HG02973 (cell line): ENCODE results near the gene KRTAP12-3.

Experiments
- ATAC-seq: cut with Tn5 transposase; IDR thresholded peaks from one replicate; pipeline ENCODE4 v1.9.1; 2021; ENCODE audit warnings: moderate library complexity; ENCODE audit not compliant: unreplicated experiment

KRTAP12-3 gene

GRCh38 chr21:44701541-44701940 lies 43.8 kb downstream of the KRTAP12-3 start:
- no peak for ATAC-seq

DNA sequence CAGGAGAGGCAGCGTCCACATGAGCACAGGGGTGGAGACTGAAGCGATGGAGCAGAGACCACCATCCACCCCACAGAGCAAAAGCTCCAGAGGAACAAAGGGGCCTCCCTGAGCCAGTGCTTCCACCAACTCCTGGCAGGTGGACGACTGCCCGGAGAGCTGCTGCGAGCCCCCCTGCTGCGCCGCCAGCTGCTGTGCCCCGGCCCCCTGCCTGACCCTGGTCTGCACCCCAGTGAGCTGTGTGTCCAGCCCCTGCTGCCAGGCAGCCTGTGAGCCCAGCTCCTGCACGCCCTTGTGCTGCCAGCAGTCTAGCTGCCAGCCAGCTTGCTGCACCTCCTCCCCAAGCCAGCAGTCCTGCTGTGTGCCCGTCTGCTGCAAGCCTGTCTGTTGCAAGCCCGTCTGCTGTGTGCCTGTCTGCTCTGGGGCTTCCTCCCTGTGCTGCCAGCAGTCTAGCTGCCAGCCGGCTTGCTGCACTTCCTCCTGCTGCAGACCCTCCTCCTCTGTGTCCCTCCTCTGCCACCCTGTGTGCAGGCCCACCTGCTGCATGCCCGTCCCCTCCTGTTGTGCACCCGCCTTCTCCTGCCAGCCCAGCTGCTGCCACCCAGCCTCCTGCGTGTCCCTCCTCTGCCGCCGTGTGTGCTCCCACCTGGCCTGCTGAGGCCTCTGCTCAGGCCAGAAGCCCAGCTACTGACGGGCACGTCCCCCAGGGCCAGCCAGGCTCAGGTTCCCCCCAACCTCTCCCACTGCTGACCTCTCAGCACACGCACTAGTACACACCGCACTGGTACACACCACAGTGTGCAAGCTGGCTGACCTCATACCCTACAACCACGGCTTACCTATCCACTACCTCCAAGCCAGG lies 44.6 kb downstream of the KRTAP12-3 start:
- no peak for ATAC-seq

DNA sequence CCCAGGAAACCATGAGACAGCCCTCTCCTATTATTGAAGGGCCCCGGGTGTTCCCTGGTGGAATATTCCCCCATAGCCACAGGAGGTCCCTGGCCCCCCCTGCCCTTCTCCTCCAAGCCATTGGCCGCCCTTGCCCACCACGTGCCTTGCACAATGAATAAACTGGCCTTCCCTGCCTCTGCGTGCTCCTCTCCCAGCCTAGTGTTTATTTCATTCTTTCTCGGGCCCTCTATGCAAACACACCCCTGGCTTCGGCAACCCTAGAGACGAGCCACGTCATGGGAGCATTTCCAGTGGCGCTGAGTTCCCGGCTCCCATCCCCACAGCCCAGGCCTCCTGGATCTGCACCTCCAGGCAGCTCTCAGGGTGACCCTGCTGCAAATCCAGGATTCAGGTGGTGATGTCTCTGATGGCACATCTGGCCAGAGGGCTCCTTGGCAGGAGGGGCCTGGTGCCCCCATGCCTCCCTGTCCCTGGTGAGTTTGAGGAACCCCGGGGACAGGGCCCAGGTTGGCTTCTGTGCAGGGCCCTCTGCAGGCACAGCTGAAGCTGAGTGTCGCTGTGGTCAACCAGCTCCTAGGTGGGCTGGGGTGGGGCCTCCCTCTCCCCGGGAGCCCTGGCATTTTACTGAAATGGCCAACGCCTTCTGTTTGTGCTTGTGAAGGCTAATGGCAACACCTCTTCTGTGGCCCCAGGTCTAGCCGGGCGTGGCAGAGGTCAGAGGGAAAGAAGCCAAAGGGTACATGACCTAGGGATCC lies 45.4 kb downstream of the KRTAP12-3 start:
- no peak for ATAC-seq

DNA sequence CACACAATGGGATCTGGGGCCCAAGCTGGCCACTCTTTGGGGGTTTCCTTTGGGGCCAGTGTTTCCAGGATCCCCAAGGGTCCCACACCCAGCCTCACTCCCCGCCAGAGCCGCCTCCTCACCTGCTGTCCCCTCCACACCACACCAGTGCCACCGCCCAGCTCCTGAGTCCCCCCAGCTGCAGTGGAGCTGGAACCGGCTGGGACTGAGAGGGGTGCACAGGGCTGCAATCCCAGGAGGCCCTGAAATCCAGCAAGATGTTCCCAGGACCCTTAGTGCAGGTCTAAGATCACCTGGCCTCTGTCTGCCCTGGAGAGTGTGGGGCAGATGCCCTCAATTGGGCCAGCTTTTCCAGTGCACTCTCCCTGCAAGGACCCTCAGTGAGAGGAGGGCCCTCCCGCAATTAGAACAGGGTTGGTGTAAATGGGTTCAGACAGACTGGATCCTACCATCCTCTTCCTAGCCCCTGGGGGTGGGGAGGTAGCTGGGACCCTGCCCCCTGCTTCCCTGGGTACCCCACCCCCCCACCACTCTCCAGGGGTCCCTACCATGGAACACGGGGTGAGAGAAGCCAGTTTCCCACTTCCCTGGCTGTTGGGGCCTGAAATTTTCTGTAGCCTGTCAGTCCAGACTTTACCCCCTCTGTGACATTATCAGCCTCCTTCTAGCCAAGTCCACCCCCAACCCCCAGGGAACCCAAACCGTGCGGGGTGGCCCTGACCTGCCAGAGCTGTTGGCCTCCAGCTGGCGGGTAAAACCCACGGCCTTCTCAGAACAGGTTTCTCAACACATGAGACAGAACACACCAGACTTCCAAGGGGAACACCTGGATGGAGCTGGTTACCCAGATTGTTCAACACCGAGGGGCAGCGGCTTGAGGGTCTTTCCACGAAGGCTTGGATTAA lies 46.3 kb downstream of the KRTAP12-3 start:
- no peak for ATAC-seq

- no peak for ATAC-seq
These were observed 46.9 kb downstream of the KRTAP12-3 start for GRCh38 chr21:44704636-44705001.

DNA sequence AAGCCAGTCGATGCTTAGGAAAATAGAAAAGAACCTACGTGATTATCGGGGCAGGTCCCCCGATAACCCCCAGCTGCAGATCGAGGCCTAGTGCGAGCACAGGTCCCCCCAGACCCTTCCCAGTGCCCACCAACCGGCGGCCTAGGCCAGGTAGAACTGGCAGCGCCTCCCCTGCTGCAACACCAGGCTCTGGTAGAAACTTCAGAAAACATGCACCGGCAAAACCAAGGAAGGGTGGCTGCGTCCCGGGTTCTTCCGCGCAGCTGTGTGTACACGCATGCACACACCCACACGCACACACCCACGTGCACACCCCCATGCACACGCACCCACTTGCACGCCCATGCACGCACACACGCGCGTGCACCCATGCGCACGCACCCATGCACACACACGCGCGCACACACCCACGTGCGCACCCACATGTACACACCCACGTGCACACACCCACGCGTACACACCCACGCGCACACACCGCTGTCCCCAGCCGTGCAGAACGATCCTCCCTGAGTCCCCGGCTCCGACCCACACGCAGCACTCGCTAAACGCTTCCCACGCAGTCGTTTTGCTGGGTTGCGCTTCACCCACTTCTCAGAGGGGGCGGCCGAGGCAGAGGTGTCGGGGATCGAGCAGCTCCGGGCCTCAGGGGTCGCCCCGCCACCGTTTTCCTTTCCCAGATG lies 48.4 kb downstream of the KRTAP12-3 start:
- ATAC-seq: no peak

DNA sequence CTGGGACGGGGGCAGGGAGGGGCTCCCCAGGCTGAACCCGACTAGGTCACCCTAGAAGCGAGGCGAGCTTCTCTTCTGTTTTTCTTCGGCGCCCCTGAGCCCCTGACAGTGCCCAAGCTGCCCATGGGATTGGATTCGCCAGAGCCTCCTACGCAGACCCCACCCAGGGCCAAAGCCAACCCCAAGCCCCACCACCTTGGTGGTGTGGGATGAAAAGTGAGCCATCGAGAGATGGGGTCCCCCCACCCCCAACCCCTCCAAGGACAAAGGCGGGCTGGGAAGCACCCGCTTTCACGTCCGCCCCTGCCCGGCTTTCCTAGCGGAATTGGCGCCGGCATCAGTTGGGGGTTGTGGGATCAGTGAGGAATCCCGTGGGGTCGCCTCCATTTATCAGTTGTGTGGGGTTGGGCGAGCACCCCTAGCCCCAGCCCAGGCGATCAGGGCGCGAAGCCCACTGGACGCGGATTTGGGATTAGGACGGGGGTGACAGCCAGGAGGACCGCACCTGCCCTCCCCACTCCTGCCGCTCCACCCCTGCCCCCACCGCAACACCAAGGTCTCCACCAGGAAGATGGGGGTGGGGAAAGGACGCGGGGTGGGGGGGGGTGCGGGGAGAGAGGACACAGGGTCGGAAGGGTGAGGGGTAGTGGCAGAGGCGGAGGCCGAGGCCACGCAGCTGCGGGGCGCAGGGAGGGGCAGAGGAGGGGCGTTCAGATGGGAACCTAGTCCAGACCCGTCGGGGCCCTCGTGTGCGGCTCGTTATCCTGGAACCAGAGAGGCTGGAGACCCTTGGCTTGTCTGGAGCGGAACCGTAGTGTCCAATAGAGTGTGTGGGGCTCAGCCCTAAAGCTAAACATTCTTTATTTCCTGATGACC lies 49.2 kb downstream of the KRTAP12-3 start:
- no peak for ATAC-seq
